Mononuclear cell (primary cell): ENCODE measurements around the gene UBXN11. TPM values are rescaled to one million over a fixed set of nuclear protein-coding genes. Genes with fewer than 3 reads are reported as not detected.
"Not testable (repeated sequence)": the region's sequence is repeated elsewhere in the genome, so short reads cannot be mapped to it uniquely, and the experiment has no call there.

Experiments used
- H3K27me3 ChIP-seq: 2 replicates; pipeline ENCODE4 v1.6.0; 2011; ENCODE audit warnings: low read length, control low read depth; ENCODE audit not compliant: insufficient read depth
- H3K4me1 ChIP-seq: 2 replicates; pipeline ENCODE4 v1.5.1; 2011; ENCODE audit warnings: mild to moderate bottlenecking, low read length, control low read depth; ENCODE audit not compliant: insufficient read depth
- H3K4me3 ChIP-seq: 2 replicates; pipeline ENCODE4 v1.5.1; 2011; ENCODE audit warnings: mild to moderate bottlenecking, low read length, moderate library complexity
- H3K9me3 ChIP-seq: 2 replicates; pipeline ENCODE4 v1.5.1; 2011; ENCODE audit warnings: low read depth, mild to moderate bottlenecking, control low read depth, low read length
- total RNA-seq: library from RNA; depleted of rRNA; stranded (reverse); fragments of >200 nt; gene quantifications from one replicate; pipeline ENCODE4 v1.2.3, GENCODE V29; 2012

The UBXN11 gene
- total RNA-seq, 1 donor: 24.5 TPM

- Histone ChIP-seq H3K4me1 (peaks cover 34% of the 10 kb centered on the region), H3K9me3 (no peaks in the 10 kb centered on the region), H3K4me3 (no peak overlapping the region), H3K27me3 (no peaks in the 10 kb centered on the region)
Observed at GRCh38 chr1:26297791-26298124, 8.7 kb downstream of the UBXN11 start.

GRCh38 chr1:26297057-26297790, 9.2 kb downstream of the UBXN11 start:
- Histone ChIP-seq H3K4me3 (no peak overlapping the region), H3K4me1 (peaks cover 39% of the 10 kb centered on the region), H3K9me3 (no peaks in the 10 kb centered on the region), H3K27me3 (no peaks in the 10 kb centered on the region)

- H3K4me3 ChIP-seq: no peak overlapping the region
- H3K27me3 ChIP-seq: no peaks in the 10 kb centered on the region
- no peaks in the 10 kb centered on the region for H3K9me3 ChIP-seq
- peaks cover 47% of the 10 kb centered on the region for H3K4me1 ChIP-seq
Observed at GRCh38 chr1:26296340-26297056, 9.9 kb downstream of the UBXN11 start.

GRCh38 chr1:26295194-26296138, 11.0 kb downstream of the UBXN11 start:
- Histone ChIP-seq H3K4me1 (peaks cover 57% of the 10 kb centered on the region), H3K4me3 (no peak overlapping the region), H3K27me3 (no peaks in the 10 kb centered on the region), H3K9me3 (no peaks in the 10 kb centered on the region)

- Histone ChIP-seq H3K4me1 (peaks cover 60% of the 10 kb centered on the region), H3K4me3 (no peak overlapping the region), H3K9me3 (no peaks in the 10 kb centered on the region), H3K27me3 (no peaks in the 10 kb centered on the region)
Observed at GRCh38 chr1:26293911-26294463, 12.4 kb downstream of the UBXN11 start.

GRCh38 chr1:26292735-26293134, 13.7 kb downstream of the UBXN11 start:
- H3K4me1 ChIP-seq: peaks cover 61% of the 10 kb centered on the region
- not testable (repeated sequence) for H3K9me3 ChIP-seq, H3K4me3 ChIP-seq, H3K27me3 ChIP-seq

- H3K9me3 ChIP-seq: no peaks in the 10 kb centered on the region
- H3K4me1 ChIP-seq: peaks cover 69% of the 10 kb centered on the region
- no peak overlapping the region for H3K4me3 ChIP-seq
- no peaks in the 10 kb centered on the region for H3K27me3 ChIP-seq
Observed at GRCh38 chr1:26291939-26292338, 14.5 kb downstream of the UBXN11 start.

GRCh38 chr1:26291433-26291832, 15.0 kb downstream of the UBXN11 start:
- peaks cover 74% of the 10 kb centered on the region for H3K4me1 ChIP-seq
- H3K9me3 ChIP-seq: no peaks in the 10 kb centered on the region
- no peak overlapping the region for H3K4me3 ChIP-seq
- H3K27me3 ChIP-seq: no peaks in the 10 kb centered on the region

- Histone ChIP-seq H3K4me3 (no peak overlapping the region), H3K4me1 (peaks cover 79% of the 10 kb centered on the region), H3K27me3 (no peaks in the 10 kb centered on the region), H3K9me3 (no peaks in the 10 kb centered on the region)
Observed at GRCh38 chr1:26290882-26291261, 15.6 kb downstream of the UBXN11 start.

GRCh38 chr1:26290122-26290881, 16.1 kb downstream of the UBXN11 start:
- no peak overlapping the region for H3K4me3 ChIP-seq
- H3K4me1 ChIP-seq: peaks cover 85% of the 10 kb centered on the region
- no peaks in the 10 kb centered on the region for H3K27me3 ChIP-seq
- H3K9me3 ChIP-seq: no peaks in the 10 kb centered on the region

GRCh38 chr1:26289158-26290059, 17.0 kb downstream of the UBXN11 start:
- Histone ChIP-seq H3K4me3 (no peak overlapping the region), H3K9me3 (no peaks in the 10 kb centered on the region), H3K4me1 (peaks cover 94% of the 10 kb centered on the region), H3K27me3 (no peaks in the 10 kb centered on the region)

GRCh38 chr1:26288311-26288941, 18.0 kb downstream of the UBXN11 start:
- Histone ChIP-seq H3K4me3 (no peak overlapping the region), H3K27me3 (no peaks in the 10 kb centered on the region), H3K4me1 (peaks cover 100% of the 10 kb centered on the region), H3K9me3 (no peaks in the 10 kb centered on the region)

- Histone ChIP-seq H3K9me3 (no peaks in the 10 kb centered on the region), H3K4me1 (peaks cover 100% of the 10 kb centered on the region), H3K27me3 (no peaks in the 10 kb centered on the region), H3K4me3 (no peak overlapping the region)
Observed at GRCh38 chr1:26287811-26288210, 18.6 kb downstream of the UBXN11 start.
